Fibroblast of skin of back (primary cell): ENCODE data around the gene PLA2G4A.

Experiments
- DNase-seq: peaks from one replicate; pipeline ENCODE4 v3.0.0-alpha.2; 2013

Gene PLA2G4A

GRCh38 chr1:186923486-186923885 is 94.7 kb downstream of the PLA2G4A start:
- DNase-seq, result no peak

GRCh38 chr1:186925881-186926669 is 97.3 kb downstream of the PLA2G4A start:
- DNase-seq, result peak; percentile 22

GRCh38 chr1:186927884-186928283 is 99.1 kb downstream of the PLA2G4A start:
- no peak for DNase-seq

- DNase-seq, result peak; percentile 68
Measured at GRCh38 chr1:186930238-186930637, 101.5 kb downstream of the PLA2G4A start.

GRCh38 chr1:186937016-186937670 is 108.4 kb downstream of the PLA2G4A start:
- no peak for DNase-seq

- no peak for DNase-seq
Measured at GRCh38 chr1:186943891-186944686, 115.3 kb downstream of the PLA2G4A start.

GRCh38 chr1:186945146-186945545 is 116.4 kb downstream of the PLA2G4A start:
- no peak for DNase-seq

- no peak for DNase-seq
Measured at GRCh38 chr1:186948535-186948934, 119.8 kb downstream of the PLA2G4A start.

- no peak for DNase-seq
Measured at GRCh38 chr1:186949173-186949572, 120.4 kb downstream of the PLA2G4A start.

GRCh38 chr1:186950547-186950946 is 121.8 kb downstream of the PLA2G4A start:
- no peak for DNase-seq

GRCh38 chr1:186953876-186954275 is 125.1 kb downstream of the PLA2G4A start:
- no peak for DNase-seq

GRCh38 chr1:186957314-186957713 is 128.6 kb downstream of the PLA2G4A start:
- DNase-seq, result no peak

- peak; percentile 83 for DNase-seq
Measured at GRCh38 chr1:186958520-186958919, 129.8 kb downstream of the PLA2G4A start.

- no peak for DNase-seq
Measured at GRCh38 chr1:186960861-186961260, 132.1 kb downstream of the PLA2G4A start.

- DNase-seq, result no peak
Measured at GRCh38 chr1:186965847-186966246, 137.1 kb downstream of the PLA2G4A start.

- no peak for DNase-seq
Measured at GRCh38 chr1:186966456-186966855, 137.7 kb downstream of the PLA2G4A start.

- peak; percentile 86 for DNase-seq
Measured at GRCh38 chr1:186967656-186968394, 139.1 kb downstream of the PLA2G4A start.

GRCh38 chr1:186974774-186975181 is 146.0 kb downstream of the PLA2G4A start:
- DNase-seq, result peak; percentile 97

GRCh38 chr1:186975220-186975619 is 146.5 kb downstream of the PLA2G4A start:
- DNase-seq, result no peak

- DNase-seq, result no peak
Measured at GRCh38 chr1:186976700-186977099, 148.0 kb downstream of the PLA2G4A start.

GRCh38 chr1:186977266-186977957 is 148.7 kb downstream of the PLA2G4A start:
- DNase-seq, result no peak
